Sigmoid colon (tissue), 7 donors: ENCODE measurements around the gene ACLY. TPM values are rescaled to one million over a fixed set of nuclear protein-coding genes. Genes with fewer than 3 reads are reported as not detected.
"Not testable (repeated sequence)": the region's sequence is repeated elsewhere in the genome, so short reads cannot be mapped to it uniquely, and the experiment has no call there.

Experiments
- DNase-seq: peaks from one replicate; pipeline ENCODE4 v3.0.0-alpha.2; 2019
- H3K27ac ChIP-seq, 4 donors: fragments of 200-600 bp; sonication (generic); one replicate each; pipeline ENCODE4 v1.5.1; 2016 to 2019; ENCODE audit warnings: mild to moderate bottlenecking in 1 of 4
- H3K27me3 ChIP-seq, 3 donors: fragments of 200-600 bp; sonication (generic); one replicate each; pipeline ENCODE4 v1.5.1; 2019; ENCODE audit warnings: mild to moderate bottlenecking in 1 of 3
- H3K36me3 ChIP-seq, 4 donors: fragments of 200-600 bp; sonication (generic); one replicate each; pipeline ENCODE4 v1.5.1; 2016 to 2019
- H3K4me1 ChIP-seq, 4 donors: fragments of 200-600 bp; sonication (generic); one replicate each; pipeline ENCODE4 v1.5.1; 2017 to 2019
- H3K4me3 ChIP-seq, 4 donors: fragments of 200-600 bp; sonication (generic); one replicate each; pipeline ENCODE4 v1.5.1; 2017 to 2019; ENCODE audit warnings: mild to moderate bottlenecking in 2 of 4, moderate library complexity in 1 of 4
- H3K9me3 ChIP-seq, 4 donors: fragments of 200-600 bp in 3 of 4; sonication (generic) in 3 of 4; one replicate each; pipeline versions ENCODE4 v1.5.1 to v1.6.1; 2013 to 2019
- CTCF ChIP-seq, 4 experiments: fragments of 450-650 bp in 3 of 4; fragments of 200-600 bp in 1 of 4; IDR thresholded peaks; one replicate each; pipeline ENCODE4 v1.5.1; 2016 to 2019; ENCODE audit warnings: antibody characterized with exemption in 4 of 4, mild to moderate bottlenecking in 3 of 4, moderate library complexity in 2 of 4
- EP300 ChIP-seq, 4 donors: sonication (generic); formaldehyde crosslinking; IDR thresholded peaks; one replicate each; pipeline ENCODE4 v1.6.1; 2017; ENCODE audit warnings: antibody characterized with exemption in 4 of 4
- POLR2A ChIP-seq, 2 donors: fragments of 450-650 bp; IDR thresholded peaks; one replicate each; pipeline ENCODE4 v1.6.1; 2016; ENCODE audit warnings: antibody characterized with exemption in 2 of 2, mild to moderate bottlenecking in 2 of 2, moderate library complexity in 2 of 2
- POLR2AphosphoS5 ChIP-seq, 4 donors: sonication (generic); formaldehyde crosslinking; IDR thresholded peaks; one replicate each; pipeline ENCODE4 v1.6.1; 2017; ENCODE audit warnings: antibody characterized with exemption in 4 of 4
- WGBS, 2 donors: extraction: QIAGEN DNeasy Blood & Tissue Kit; methylation state at CpG; one replicate each; pipeline ENCODE4 v1.1.7; 2013; 5-methylcytosine and 5-hydroxymethylcytosine counted together
- intact Hi-C: fragments of 100-400 bp; cut with DNase I; formaldehyde crosslinking; loops from one replicate; pipeline ENCODE4 v1.15.1; 2023
- polyA plus RNA-seq, 3 donors: library from polyadenylated mRNA; stranded (reverse); fragments of 200-250 nt; gene quantifications; one replicate each; pipeline ENCODE4 v1.2.3, GENCODE V29; 2013
- total RNA-seq, 4 donors: library from RNA; depleted of rRNA; stranded (reverse); fragments of >200 nt; gene quantifications; one replicate each; pipeline ENCODE4 v1.1.0, GENCODE V29; 2016
- donor health status: healthy with polysubstance abuse.
- donor health status: Bipolar disorder and iron deficiency.
- donor health status: healthy.

The ACLY gene
- total and polyA plus RNA-seq, 7 donors, result 27.0 to 56.2 (median 41.0) TPM

- H3K27ac ChIP-seq, result peak overlapping the region; percentile 77 to 91 (median 86)
- intact Hi-C loops, result no loop called here
- peak overlapping the region; percentile 68 to 97 (median 84) for H3K4me3 ChIP-seq
- H3K27me3 ChIP-seq, result no peaks in the 10 kb centered on the region
- H3K36me3 ChIP-seq, result peaks cover 0 to 21% (median 9%) of the 10 kb centered on the region in 4 donors
- H3K4me1 ChIP-seq, result peaks cover 0 to 17% (median 15%) of the 10 kb centered on the region in 4 donors
- WGBS, 2 donors, result 32 to 52% methylated on average over 21 of the region's 21 CpGs
- TF ChIP-seq POLR2AphosphoS5 (IDR thresholded peaks at IDR 0.05), result no peak
- TF ChIP-seq POLR2A (IDR thresholded peaks at IDR 0.05), result no peak
- TF ChIP-seq EP300 (IDR thresholded peaks at IDR 0.05), result no peak
- no peak for TF ChIP-seq CTCF (IDR thresholded peaks at IDR 0.05)
- DNase-seq, result no peak
- H3K9me3 ChIP-seq, result no peaks in the 10 kb centered on the region
Measured at GRCh38 chr17:41836550-41837196, 82.1 kb downstream of the ACLY start.

- Histone ChIP-seq H3K4me1 (peaks cover 0 to 17% (median 15%) of the 10 kb centered on the region in 4 donors), H3K27ac (peak within 1 kb of the TSS; percentile 77 to 91 (median 86)), H3K9me3 (no peaks in the 10 kb centered on the region), H3K27me3 (no peaks in the 10 kb centered on the region), H3K36me3 (peaks cover 4 to 28% (median 14%) of the 10 kb centered on the region in 4 donors), H3K4me3 (peak within 1 kb of the TSS; percentile 68 to 97 (median 84))
- intact Hi-C loops, result loop anchor here (2.0 kb wide), 1 partner anchor 23 kb away; the partner anchor contains the start of gene FKBP10
- 1% methylated on average over 72 of the region's 72 CpGs for WGBS, 2 donors
- TF ChIP-seq EP300 (IDR thresholded peaks at IDR 0.05) (no peak), POLR2AphosphoS5 (IDR thresholded peaks at IDR 0.05) (peak; percentile 49 to 76 (median 62))
- peak; percentile 82 for DNase-seq
Measured at GRCh38 chr17:41835800-41836549, 82.8 kb downstream of the ACLY start, which contains the start of gene NT5C3B. Gene NT5C3B (minus strand): TSS chr17:41836232. CDS start chr17:41836193, 39 bp downstream.

- intact Hi-C loops, result loop anchor here (2.0 kb wide), 1 partner anchor 23 kb away; the partner anchor contains the start of gene FKBP10
- TF ChIP-seq POLR2A (IDR thresholded peaks at IDR 0.05) (no peak), EP300 (IDR thresholded peaks at IDR 0.05) (no peak), CTCF (IDR thresholded peaks at IDR 0.05) (no peak), POLR2AphosphoS5 (IDR thresholded peaks at IDR 0.05) (no peak)
- H3K27ac ChIP-seq, result peak overlapping the region; percentile 77 to 91 (median 86)
- WGBS, 2 donors, result 21 to 30% methylated on average over 13 of the region's 13 CpGs
- H3K4me1 ChIP-seq, result peaks cover 0 to 17% (median 15%) of the 10 kb centered on the region in 4 donors
- peak overlapping the region; percentile 68 to 97 (median 84) for H3K4me3 ChIP-seq
- H3K9me3 ChIP-seq, result no peaks in the 10 kb centered on the region
- DNase-seq, result no peak
- H3K36me3 ChIP-seq, result peaks cover 11 to 35% (median 19%) of the 10 kb centered on the region in 4 donors
- no peaks in the 10 kb centered on the region for H3K27me3 ChIP-seq
Measured at GRCh38 chr17:41835214-41835799, 83.4 kb downstream of the ACLY start.

- H3K4me1 ChIP-seq, result peaks cover 0 to 13% (median 6%) of the 10 kb centered on the region in 4 donors
- 86% methylated on average over 10 of the region's 10 CpGs for WGBS, 2 donors
- H3K9me3 ChIP-seq, intact Hi-C loops, H3K4me3 ChIP-seq, H3K27ac ChIP-seq, DNase-seq, H3K27me3 ChIP-seq: not testable (repeated sequence)
- peaks cover 24 to 85% (median 32%) of the 10 kb centered on the region in 4 donors for H3K36me3 ChIP-seq
Measured at GRCh38 chr17:41829961-41830360, 88.8 kb downstream of the ACLY start.

GRCh38 chr17:41825175-41825845 is 93.4 kb downstream of the ACLY start:
- intact Hi-C loops, result no loop called here
- TF ChIP-seq POLR2A (IDR thresholded peaks at IDR 0.05), result no peak
- no peak for TF ChIP-seq CTCF (IDR thresholded peaks at IDR 0.05)
- no peak for TF ChIP-seq EP300 (IDR thresholded peaks at IDR 0.05)
- no peak for TF ChIP-seq POLR2AphosphoS5 (IDR thresholded peaks at IDR 0.05)
- DNase-seq, result no peak
- 91 to 93% methylated on average over 19 of the region's 19 CpGs for WGBS, 2 donors
- H3K4me1 ChIP-seq, result peaks cover 0 to 6% (median 2%) of the 10 kb centered on the region in 4 donors
- no peak overlapping the region for H3K27ac ChIP-seq
- peaks cover 12 to 54% (median 14%) of the 10 kb centered on the region in 4 donors for H3K36me3 ChIP-seq
- H3K4me3 ChIP-seq, result no peak overlapping the region
- no peaks in the 10 kb centered on the region for H3K27me3 ChIP-seq
- no peaks in the 10 kb centered on the region for H3K9me3 ChIP-seq
